CD4-positive, alpha-beta T cell (primary cell): ENCODE measurements around the gene TIGD4. TPM values are rescaled to one million over a fixed set of nuclear protein-coding genes. Genes with fewer than 3 reads are reported as not detected.
"Not testable (repeated sequence)": the region's sequence is repeated elsewhere in the genome, so short reads cannot be mapped to it uniquely, and the experiment has no call there.

Experiments
- ATAC-seq: fragments of 200-7000 bp; cut with Tn5 transposase; one replicate; pipeline ENCODE4 v1.10.0; 2022; ENCODE audit warnings: mild to moderate bottlenecking; ENCODE audit not compliant: poor library complexity
- CTCF ChIA-PET: fragments of 350-600 bp; sonication (Branson Sonifier 250); formaldehyde crosslinking; loops from one replicate; lab custom pipeline; 2021; ENCODE audit warnings: antibody characterized with exemption, inconsistent platforms; lab: Charles Lee
- POLR2A ChIA-PET: fragments of 350-600 bp; sonication (Branson Sonifier 250); formaldehyde crosslinking; loops from one replicate; lab custom pipeline; 2021; ENCODE audit warnings: antibody characterized with exemption, inconsistent platforms; lab: Charles Lee
- DNase-seq, 14 experiments: peaks; one replicate each; pipeline ENCODE4 v3.0.0-alpha.2; 2013 to 2020; ENCODE audit warnings: mixed read lengths in 2 of 14
- H3K27ac ChIP-seq, 2 donors: one replicate each; pipeline versions ENCODE4 v1.5.1 to v1.7.0; 2013; ENCODE audit warnings: low read length in 2 of 2, low read depth in 1 of 2, mild to moderate bottlenecking in 1 of 2
- H3K27me3 ChIP-seq, 2 experiments: 1 replicate in 1 of 2; 2 replicates in 1 of 2; pipeline versions ENCODE4 v1.6.1 to v1.7.0; 2013; ENCODE audit warnings: low read length in 2 of 2, control low read depth in 1 of 2, mild to moderate bottlenecking in 1 of 2, moderate library complexity in 1 of 2; ENCODE audit not compliant: insufficient read depth in 2 of 2, control insufficient read depth in 1 of 2
- H3K36me3 ChIP-seq: one replicate; pipeline ENCODE4 v1.6.1; 2013; ENCODE audit warnings: low read length, control low read depth; ENCODE audit not compliant: insufficient read depth
- H3K4me1 ChIP-seq: one replicate; pipeline ENCODE4 v1.6.1; 2013; ENCODE audit warnings: low read length, control low read depth; ENCODE audit not compliant: insufficient read depth
- H3K4me3 ChIP-seq: one replicate; pipeline ENCODE4 v1.5.1; 2013; ENCODE audit warnings: mild to moderate bottlenecking, low read length, moderate library complexity
- H3K9me3 ChIP-seq, 2 experiments: 1 replicate in 1 of 2; 2 replicates in 1 of 2; pipeline versions ENCODE4 v1.6.1 to v1.7.0; 2013; ENCODE audit warnings: low read length in 2 of 2, mild to moderate bottlenecking in 2 of 2, control low read depth in 1 of 2, moderate library complexity in 1 of 2; ENCODE audit not compliant: control insufficient read depth in 1 of 2, insufficient read depth in 1 of 2
- H3K27ac Mint-ChIP-seq: one replicate; pipeline ENCODE4 v1.8.0; 2020; ENCODE audit warnings: mixed read lengths
- H3K27me3 Mint-ChIP-seq: one replicate; pipeline ENCODE4 v1.8.0; 2021; ENCODE audit warnings: mixed read lengths
- H3K36me3 Mint-ChIP-seq: one replicate; pipeline ENCODE4 v1.8.0; 2021; ENCODE audit warnings: low read depth, mixed read lengths
- H3K4me1 Mint-ChIP-seq: one replicate; pipeline ENCODE4 v1.8.0; 2021; ENCODE audit warnings: low read depth, mixed read lengths
- H3K4me3 Mint-ChIP-seq: one replicate; pipeline ENCODE4 v1.8.0; 2020; ENCODE audit warnings: mild to moderate bottlenecking, mixed read lengths
- H3K9me3 Mint-ChIP-seq: one replicate; pipeline ENCODE4 v1.8.0; 2020; ENCODE audit warnings: mixed read lengths
- CTCF ChIP-seq: fragments of 200-600 bp; IDR thresholded peaks from one replicate; pipeline ENCODE4 v1.8.0; 2022; ENCODE audit warnings: antibody characterized with exemption, mild to moderate bottlenecking
- intact Hi-C, 2 experiments: fragments of 100-400 bp; cut with DNase I in 1 of 2; cut with micrococcal nuclease in 1 of 2; formaldehyde crosslinking; loops; one replicate each; pipeline versions ENCODE4 v1.15.1 to v1.9.0; 2023 to 2025; cut with DNase I, micrococcal nuclease
- total RNA-seq, 174 experiments: library from RNA in 2 of 174; stranded (reverse) in 2 of 174; gene quantifications; one replicate each; pipeline ENCODE4 v1.2.3 and lab custom pipeline; 2021 to 2026

Gene TIGD4
- total RNA-seq, 2 experiments from 2014 or later, result 0.22 TPM; not detected in 1

- Mint-ChIP-seq H3K27ac (no peak overlapping the region), H3K36me3 (peaks cover 2% of the 10 kb centered on the region), H3K4me3 (no peak overlapping the region), H3K4me1 (peaks cover 11% of the 10 kb centered on the region), H3K9me3 (no peaks in the 10 kb centered on the region), H3K27me3 (peaks cover 11% of the 10 kb centered on the region)
- DNase-seq, result no peak
- ATAC-seq, result no peak
- Histone ChIP-seq H3K27me3 (no peaks in the 10 kb centered on the region), H3K36me3 (no peaks in the 10 kb centered on the region), H3K27ac (no peak overlapping the region), H3K9me3 (no peaks in the 10 kb centered on the region), H3K4me1 (peaks cover 4% of the 10 kb centered on the region), H3K4me3 (no peak overlapping the region)
- no peak for TF ChIP-seq CTCF
- intact Hi-C loops, result loop anchor here in 1 of 2 experiments (10.0 kb wide), 1 partner anchor 471 kb away; no protein-coding TSS in a partner anchor
- CTCF ChIA-PET, result no interaction called here
- POLR2A ChIA-PET, result no interaction called here
Measured at GRCh38 chr4:152773953-152774352, 5.6 kb downstream of the TIGD4 start.

- Histone ChIP-seq H3K27me3 (no peaks in the 10 kb centered on the region), H3K4me1 (no peaks in the 10 kb centered on the region), H3K4me3 (no peak overlapping the region), H3K36me3 (no peaks in the 10 kb centered on the region), H3K9me3 (no peaks in the 10 kb centered on the region), H3K27ac (no peak overlapping the region)
- Mint-ChIP-seq H3K27ac (no peak overlapping the region), H3K36me3 (no peaks in the 10 kb centered on the region), H3K27me3 (peaks cover 11% of the 10 kb centered on the region), H3K9me3 (no peaks in the 10 kb centered on the region), H3K4me3 (no peak overlapping the region), H3K4me1 (peaks cover 5% of the 10 kb centered on the region)
- POLR2A ChIA-PET, result no interaction called here
- DNase-seq, result no peak
- intact Hi-C loops, result loop anchor here in 1 of 2 experiments (10.0 kb wide), 1 partner anchor 471 kb away; no protein-coding TSS in a partner anchor
- CTCF ChIA-PET, result no interaction called here
- no peak for TF ChIP-seq CTCF
- no peak for ATAC-seq
Measured at GRCh38 chr4:152773339-152773738, 6.2 kb downstream of the TIGD4 start.

- Histone ChIP-seq H3K27ac (no peak overlapping the region), H3K4me1 (no peaks in the 10 kb centered on the region), H3K36me3 (no peaks in the 10 kb centered on the region), H3K27me3 (no peaks in the 10 kb centered on the region), H3K9me3 (no peaks in the 10 kb centered on the region), H3K4me3 (no peak overlapping the region)
- Mint-ChIP-seq H3K27me3 (peaks cover 7% of the 10 kb centered on the region), H3K4me3 (no peak overlapping the region), H3K9me3 (no peaks in the 10 kb centered on the region), H3K4me1 (no peaks in the 10 kb centered on the region), H3K27ac (no peak overlapping the region), H3K36me3 (no peaks in the 10 kb centered on the region)
- ChIA-PET CTCF (no interaction called here), POLR2A (interaction anchor here (0.6 to 1.0 kb wide), 3 partner anchors 8 to 915 kb away, joined by 3 to 5 read pairs (median 4); partner anchors contain the start of genes ARFIP1 and TIGD4)
- no peak for TF ChIP-seq CTCF
- intact Hi-C loops, result loop anchor here in 1 of 2 experiments (10.0 kb wide), 1 partner anchor 473 kb away; no protein-coding TSS in a partner anchor
- DNase-seq, result no peak
- ATAC-seq, result no peak
Measured at GRCh38 chr4:152771741-152772533, 7.6 kb downstream of the TIGD4 start.

- DNase-seq, H3K27me3 Mint-ChIP-seq, H3K4me3 Mint-ChIP-seq, H3K4me3 ChIP-seq, POLR2A ChIA-PET, H3K4me1 Mint-ChIP-seq, intact Hi-C loops, H3K4me1 ChIP-seq, CTCF ChIA-PET, H3K27ac ChIP-seq, H3K9me3 Mint-ChIP-seq, H3K36me3 Mint-ChIP-seq, ATAC-seq, H3K27ac Mint-ChIP-seq, H3K36me3 ChIP-seq, H3K27me3 ChIP-seq, H3K9me3 ChIP-seq: not testable (repeated sequence)
Measured at GRCh38 chr4:152765069-152765737, 14.3 kb downstream of the TIGD4 start.
